GM12892 (cell line): ENCODE data around the gene PRTG.

Source experiments
- POLR2A ChIP-seq: IDR thresholded peaks from 2 replicates; pipeline ENCODE4 v1.6.1; 2011; ENCODE audit warnings: low read depth, low read length, control low read depth
- POLR2AphosphoS5 ChIP-seq: IDR thresholded peaks from 2 replicates; pipeline ENCODE4 v1.6.1; 2011; ENCODE audit warnings: low read depth, low read length, control low read depth
- TAF1 ChIP-seq: IDR thresholded peaks from 2 replicates; pipeline ENCODE4 v1.6.1; 2011; ENCODE audit warnings: low read depth, mild to moderate bottlenecking, control low read depth, low read length, borderline replicate concordance

- no peak for TF ChIP-seq TAF1
- no peak for TF ChIP-seq POLR2A
- no peak for TF ChIP-seq POLR2AphosphoS5
Measured at GRCh38 chr15:55628369-55628730, 114.6 kb downstream of the PRTG start.
